T47D (cell line): Measurements from ENCODE around the gene CNTNAP1.
"Not testable (repeated sequence)": the region's sequence is repeated elsewhere in the genome, so short reads cannot be mapped to it uniquely, and the experiment has no call there.

Source experiments
- DNase-seq, 2 experiments: peaks; one replicate each; pipeline versions ENCODE4 v3.0.0 to v3.0.0-alpha.2; 2011 to 2012; ENCODE audit warnings: low read depth in 1 of 2, low spot score in 1 of 2
- JUND ChIP-seq: IDR thresholded peaks from 2 replicates; pipeline ENCODE4 v1.6.1; 2012; ENCODE audit warnings: low read depth
- in situ Hi-C: cut with HindIII; loops from 2 replicates; pipeline ENCODE4 v1.10.0; 2016; ENCODE audit warnings: low sequenced_read_pairs, low pct_unique_long_range_greater_than_20kb

CNTNAP1 gene

GRCh38 chr17:42700586-42701289 lies 18.4 kb downstream of the CNTNAP1 start:
- no peak for DNase-seq
- in situ Hi-C loops: no loop called here
- TF ChIP-seq JUND: no peak

- in situ Hi-C loops: no loop called here
- DNase-seq: no peak
- TF ChIP-seq JUND: no peak
Observed at GRCh38 chr17:42702446-42702845, 20.1 kb downstream of the CNTNAP1 start.

GRCh38 chr17:42704490-42704836 lies 22.1 kb downstream of the CNTNAP1 start:
- no peak for DNase-seq
- TF ChIP-seq JUND: no peak
- in situ Hi-C loops: no loop called here

- DNase-seq: no peak
- in situ Hi-C loops: no loop called here
- no peak for TF ChIP-seq JUND
Observed at GRCh38 chr17:42704837-42705494, 22.6 kb downstream of the CNTNAP1 start.

GRCh38 chr17:42706732-42707131 lies 24.4 kb downstream of the CNTNAP1 start:
- DNase-seq: peak in 1 of 2 experiments; percentile 83
- no peak for TF ChIP-seq JUND
- in situ Hi-C loops: no loop called here

GRCh38 chr17:42708588-42708987 lies 26.3 kb downstream of the CNTNAP1 start:
- DNase-seq: no peak
- in situ Hi-C loops: no loop called here
- no peak for TF ChIP-seq JUND

- TF ChIP-seq JUND: no peak
- no peak for DNase-seq
- in situ Hi-C loops: no loop called here
Observed at GRCh38 chr17:42709561-42709960, 27.2 kb downstream of the CNTNAP1 start.

- DNase-seq: peak; percentile 63 to 82
- in situ Hi-C loops: no loop called here
- no peak for TF ChIP-seq JUND
Observed at GRCh38 chr17:42720996-42721583, 38.8 kb downstream of the CNTNAP1 start.

GRCh38 chr17:42723636-42724035 lies 41.3 kb downstream of the CNTNAP1 start:
- no peak for TF ChIP-seq JUND
- DNase-seq: no peak
- in situ Hi-C loops: no loop called here

- no peak for TF ChIP-seq JUND
- in situ Hi-C loops: no loop called here
- no peak for DNase-seq
Observed at GRCh38 chr17:42725143-42725542, 42.8 kb downstream of the CNTNAP1 start.

- no peak for TF ChIP-seq JUND
- peak; percentile 48 to 51 for DNase-seq
- in situ Hi-C loops: no loop called here
Observed at GRCh38 chr17:42740699-42741098, 58.4 kb downstream of the CNTNAP1 start.

GRCh38 chr17:42742916-42743315 lies 60.6 kb downstream of the CNTNAP1 start:
- DNase-seq, in situ Hi-C loops: not testable (repeated sequence)

- in situ Hi-C loops: no loop called here
- TF ChIP-seq JUND: no peak
- peak in 1 of 2 experiments; percentile 38 for DNase-seq
Observed at GRCh38 chr17:42743595-42744282, 61.4 kb downstream of the CNTNAP1 start.
